GM21423 (cell line): Measurements from ENCODE around the gene RNF130.

Source experiments
- ATAC-seq: cut with Tn5 transposase; IDR thresholded peaks from one replicate; pipeline ENCODE4 v1.9.1; 2021; ENCODE audit warnings: mild to moderate bottlenecking, moderate library complexity; ENCODE audit not compliant: unreplicated experiment

RNF130 gene

DNA sequence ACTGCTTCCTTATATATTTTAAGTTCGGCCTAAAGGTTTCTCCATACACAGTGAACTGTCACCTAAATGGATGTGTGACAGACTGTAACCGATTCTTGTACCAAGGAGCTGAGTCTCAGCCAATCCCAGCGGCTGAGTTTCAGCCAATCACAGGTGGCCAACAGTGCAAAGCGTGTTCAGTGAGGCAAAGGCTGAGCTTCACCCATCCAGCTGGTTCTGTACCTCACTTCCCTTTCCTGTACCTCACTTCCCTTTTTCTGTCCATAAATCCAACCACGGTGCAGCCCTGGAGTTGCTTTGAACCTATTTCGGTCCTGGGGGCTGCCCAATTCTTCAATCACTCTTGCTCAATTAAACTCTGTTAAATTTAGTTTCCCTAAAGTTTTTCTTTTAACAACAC lies 148.1 kb downstream of the RNF130 start:
- no peak for ATAC-seq

- ATAC-seq = no peak
These were observed 151.4 kb downstream of the RNF130 start for GRCh38 chr5:179920175-179920574.

DNA sequence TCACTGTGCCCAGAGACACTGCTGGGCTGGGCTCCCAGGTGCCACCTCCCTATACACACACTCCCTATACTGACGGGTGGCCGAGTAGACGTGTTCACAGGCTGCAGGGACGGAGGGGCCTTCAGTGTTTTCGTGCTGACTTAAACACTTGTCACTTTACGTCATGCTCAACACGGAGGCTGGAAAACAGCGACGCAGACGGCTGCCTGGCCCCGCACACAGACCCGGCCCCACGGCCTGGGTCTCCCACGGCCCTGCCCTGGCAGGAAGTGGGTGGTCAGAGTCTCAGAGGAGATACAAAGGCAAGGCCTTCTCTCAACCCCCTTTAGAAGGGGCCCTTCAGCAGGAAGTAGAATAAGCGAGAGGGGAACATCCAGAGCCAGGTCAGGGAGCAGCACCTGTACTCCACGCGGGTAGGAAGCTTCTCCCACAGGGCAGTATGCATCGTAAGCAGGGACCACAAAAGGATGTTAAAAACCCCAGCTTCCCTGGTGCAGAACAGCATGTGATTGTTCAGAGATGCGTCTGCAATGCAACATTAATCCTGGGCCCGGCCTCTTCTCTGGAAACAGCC lies 152.0 kb downstream of the RNF130 start:
- ATAC-seq = no peak

DNA sequence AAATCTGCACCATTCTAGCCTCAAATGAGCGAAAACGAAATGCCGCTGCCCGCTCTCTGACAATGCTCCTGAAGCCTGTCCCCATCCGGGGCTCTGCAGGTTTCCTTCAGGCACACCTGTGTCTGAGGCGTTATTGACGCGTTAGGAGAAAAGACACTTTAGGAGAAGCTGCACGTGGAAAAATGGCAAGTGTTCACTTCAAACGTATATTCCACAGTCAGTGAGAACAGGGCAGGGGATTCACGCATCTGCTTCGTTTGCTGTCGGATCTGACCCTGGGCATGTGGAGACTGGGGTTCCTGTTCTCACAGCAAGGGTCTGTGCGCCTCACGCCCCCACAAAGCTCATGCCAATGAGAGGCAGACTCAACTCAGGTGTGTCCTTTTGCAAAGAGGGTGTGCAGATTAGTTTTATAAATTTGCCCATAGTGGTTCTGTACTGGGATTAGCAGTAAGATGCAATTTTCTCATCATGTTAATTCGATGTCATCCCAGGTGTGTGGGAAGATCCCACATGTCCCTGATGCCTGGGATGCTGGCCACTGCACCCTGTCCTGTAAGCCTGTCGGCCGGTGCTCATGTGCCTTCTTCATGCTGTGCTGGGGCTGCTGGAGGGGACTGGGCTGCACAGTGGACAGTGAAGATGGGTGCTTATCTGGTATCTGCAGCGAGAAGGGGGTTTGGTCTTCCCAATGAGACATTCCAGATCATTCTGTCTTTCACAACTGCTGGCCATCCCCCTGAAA lies 152.6 kb downstream of the RNF130 start:
- no peak for ATAC-seq

DNA sequence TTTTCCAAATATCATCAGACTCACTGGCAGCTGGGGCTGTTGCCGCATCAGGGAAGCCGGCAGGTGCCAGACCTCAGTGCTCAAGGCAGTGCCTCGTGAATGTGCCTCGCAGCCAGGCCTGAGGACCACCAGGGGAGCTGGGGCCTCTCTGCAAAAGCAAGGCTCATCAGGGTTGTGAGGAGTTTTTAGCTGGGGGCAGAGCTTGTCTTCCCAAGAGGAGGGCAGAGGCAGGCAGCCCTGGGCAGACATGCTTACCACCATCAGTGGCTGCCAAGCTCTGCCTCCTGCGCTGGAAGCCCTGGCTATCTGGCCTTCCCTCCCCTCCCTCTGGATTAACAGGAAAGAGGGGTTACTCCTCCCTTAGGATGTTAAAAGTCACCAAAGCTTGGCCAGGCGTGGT lies 155.0 kb downstream of the RNF130 start:
- no peak for ATAC-seq

- no peak for ATAC-seq
These were observed 156.1 kb downstream of the RNF130 start for GRCh38 chr5:179915406-179915935.

DNA sequence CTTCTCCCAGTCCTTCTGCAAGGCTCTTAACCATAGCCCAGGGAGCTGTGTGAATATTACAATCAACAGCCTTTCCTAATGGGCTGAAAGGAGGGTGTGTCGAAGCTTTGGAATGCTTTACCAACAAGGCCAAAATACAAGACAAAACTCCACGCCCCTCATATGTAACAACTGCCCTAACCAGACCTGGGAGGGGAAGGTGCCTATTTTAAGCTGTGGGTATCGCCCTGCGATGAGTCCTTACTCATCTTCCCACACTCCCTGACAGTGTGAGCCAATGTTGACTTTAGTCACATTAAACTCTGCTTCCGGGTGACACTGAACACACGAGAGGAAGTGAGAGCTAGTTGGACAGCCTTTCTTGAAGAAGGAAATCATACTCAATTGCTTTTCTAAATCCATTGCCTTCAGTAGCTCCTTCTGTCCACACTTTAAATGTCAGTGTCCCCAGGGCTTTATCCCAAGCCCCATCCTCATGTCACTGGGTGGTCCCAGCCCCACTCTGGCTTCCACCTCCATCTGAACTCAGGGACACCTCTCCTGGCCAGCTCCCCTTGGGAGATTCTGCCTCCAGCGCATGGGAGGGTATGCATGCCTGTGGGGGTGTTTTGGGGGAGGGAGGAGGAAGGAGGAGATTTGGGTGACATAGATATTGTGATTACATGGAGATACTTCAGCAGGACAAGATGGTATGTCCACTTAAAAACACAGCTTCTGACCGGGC lies 157.4 kb downstream of the RNF130 start:
- no peak for ATAC-seq

DNA sequence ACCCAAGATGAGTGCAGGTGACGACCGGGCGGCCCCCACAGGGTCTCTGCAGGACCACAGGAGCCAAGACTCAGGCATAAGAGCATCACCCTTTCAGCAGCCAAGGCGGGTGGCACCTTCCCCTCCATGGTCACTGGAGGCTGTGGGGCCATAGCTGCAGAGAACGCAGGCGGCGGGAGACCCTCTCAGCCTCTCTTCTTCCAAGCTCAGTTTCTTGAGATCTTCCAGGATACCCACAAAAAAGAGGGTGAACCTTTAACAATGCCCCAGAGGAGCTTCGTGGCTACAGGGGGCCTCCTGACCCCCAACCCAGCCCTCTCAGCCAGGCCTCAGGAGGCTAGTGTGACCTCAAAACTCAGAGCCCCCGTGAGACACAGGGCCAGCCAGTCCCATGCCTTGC lies 158.1 kb downstream of the RNF130 start:
- ATAC-seq = no peak

GRCh38 chr5:179912951-179913350 lies 158.6 kb downstream of the RNF130 start:
- ATAC-seq = no peak

DNA sequence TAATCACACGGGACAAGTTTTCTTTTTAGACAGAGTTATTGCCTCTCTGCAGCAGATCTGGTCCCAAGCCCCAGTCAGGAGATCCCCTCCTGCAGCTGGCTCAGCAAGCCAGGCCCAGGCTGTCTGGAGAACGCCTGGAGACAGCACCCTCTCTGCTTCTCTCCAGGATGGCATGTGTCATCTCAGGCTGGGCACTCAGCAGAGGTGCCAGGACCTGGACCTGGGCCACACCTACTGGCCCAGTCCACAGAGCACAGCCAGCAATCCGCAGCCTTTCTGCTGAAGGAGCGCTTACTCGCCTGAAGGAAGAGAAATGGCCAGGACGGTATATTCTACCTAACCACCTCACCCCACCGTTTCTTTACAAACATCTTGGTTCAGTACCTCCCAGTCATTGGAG lies 159.2 kb downstream of the RNF130 start:
- ATAC-seq = no peak

DNA sequence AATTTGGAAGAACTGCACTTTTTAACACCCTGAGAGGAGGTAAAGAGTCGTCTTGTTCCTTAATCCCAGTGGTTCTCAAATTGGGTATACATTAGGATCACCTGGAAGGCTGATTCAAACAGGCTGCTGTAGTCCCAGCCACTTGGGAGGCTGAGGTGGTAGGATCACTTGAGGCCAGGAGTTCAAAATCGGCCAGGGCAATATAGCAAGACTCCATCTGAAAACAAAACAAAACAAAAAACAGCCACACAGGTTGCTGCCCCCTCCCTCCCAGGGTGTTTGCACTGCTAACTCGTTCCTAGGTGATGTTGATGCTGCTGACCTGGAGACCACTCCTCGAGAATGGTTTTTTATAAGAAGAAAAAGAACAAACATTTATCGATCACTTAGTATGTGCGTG lies 162.3 kb downstream of the RNF130 start:
- no peak for ATAC-seq

DNA sequence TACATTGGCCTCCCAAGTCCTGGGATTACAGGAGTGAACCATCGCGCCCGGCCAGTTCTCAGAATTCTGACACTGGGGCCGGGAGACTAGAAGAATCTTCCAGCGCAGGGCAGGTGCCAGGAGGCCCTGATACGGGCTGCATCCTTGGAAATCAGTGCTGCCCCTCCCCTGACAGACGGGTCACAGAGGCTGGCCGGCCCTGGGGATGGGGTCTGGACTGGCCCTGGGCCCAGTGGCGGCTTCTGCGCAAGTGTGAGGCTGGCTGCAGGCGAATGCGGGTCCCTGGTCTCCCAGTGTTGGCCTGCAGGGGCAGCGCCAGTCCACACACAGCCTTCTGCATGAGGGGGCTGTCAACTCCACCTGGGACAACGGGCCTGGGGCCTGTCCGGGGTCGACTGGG lies 163.0 kb downstream of the RNF130 start:
- ATAC-seq = no peak

DNA sequence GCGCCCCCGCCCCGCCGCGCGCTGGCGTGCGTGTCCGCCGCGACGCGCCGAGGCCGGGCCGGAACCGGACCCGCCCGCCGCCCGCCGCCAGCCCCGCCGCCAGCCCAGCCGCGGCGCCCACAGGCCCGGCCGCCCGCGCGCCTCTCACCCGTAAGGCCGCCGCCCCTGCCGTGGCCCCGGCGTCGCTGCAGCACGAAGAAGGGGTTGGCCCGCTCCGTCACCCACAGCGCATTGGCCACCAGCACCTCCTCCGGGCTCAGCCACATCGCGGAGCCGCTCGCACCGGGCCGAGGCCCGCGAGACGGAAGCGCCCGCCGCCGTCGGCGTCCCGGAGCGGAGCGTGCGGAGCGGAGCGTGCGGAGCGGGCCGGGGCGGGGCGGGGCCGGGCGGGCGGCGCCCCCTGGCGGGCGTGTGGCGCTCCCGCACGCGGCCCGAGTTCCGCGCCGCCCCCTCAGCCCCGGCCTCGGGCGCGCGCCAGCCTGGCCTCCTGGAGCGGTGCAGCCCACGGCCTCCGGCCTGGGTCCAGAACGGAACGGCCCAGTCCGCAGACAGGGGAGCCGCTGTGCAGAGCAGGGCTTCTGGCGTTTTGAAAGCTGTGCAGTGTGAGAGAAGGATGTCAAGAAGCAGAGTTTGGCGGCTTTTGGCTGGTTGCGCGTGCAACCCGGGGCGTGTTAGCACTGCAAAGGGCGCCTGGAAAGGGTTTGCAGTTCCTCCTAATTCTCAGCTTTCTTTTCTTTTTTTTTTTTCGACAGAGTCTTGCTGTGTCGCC lies 163.8 kb downstream of the RNF130 start, which contains the start of gene TBC1D9B:
Gene TBC1D9B (minus strand): TSS at position 342 of the 769 bp plus-strand sequence. CDS start 76 bp downstream, at position 266.
- peak; percentile 90 for ATAC-seq

DNA sequence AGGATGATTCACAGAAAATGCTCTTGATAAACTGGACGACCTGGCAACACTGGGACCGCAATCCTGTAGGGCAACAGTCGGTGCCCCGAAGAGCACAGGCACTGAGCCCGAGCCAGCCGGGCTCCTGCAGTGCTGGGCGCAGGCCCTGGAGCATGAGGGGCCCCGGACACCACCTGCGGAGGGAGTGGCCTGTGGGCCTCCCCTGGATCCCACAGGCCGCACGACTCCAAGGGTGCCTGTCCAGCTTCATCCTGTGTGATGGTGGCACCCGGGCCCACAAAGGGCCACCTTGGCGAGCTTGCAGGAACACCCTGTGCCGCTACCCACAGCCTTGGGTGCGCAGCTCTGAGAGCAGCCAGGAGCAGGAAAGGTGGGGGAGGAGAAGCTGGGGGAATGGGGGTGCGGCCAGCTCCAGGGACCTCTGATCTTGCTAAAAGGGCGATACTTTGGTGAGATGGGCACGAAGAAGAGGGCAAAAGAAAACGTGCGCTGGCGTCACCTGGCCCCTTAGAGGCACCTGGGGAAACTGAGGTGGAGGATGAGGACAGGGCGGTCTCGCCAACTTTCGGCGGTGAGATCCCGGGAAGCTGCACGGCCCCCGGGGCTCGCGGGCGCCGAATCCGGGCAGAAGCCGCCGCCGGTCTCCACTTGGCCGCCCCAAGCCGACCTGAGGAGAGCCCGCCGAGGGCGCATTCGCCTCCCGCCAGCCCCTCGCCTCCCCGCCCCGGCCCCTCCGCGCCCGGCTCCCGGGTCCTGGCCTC lies 164.6 kb downstream of the RNF130 start:
- peak; percentile 14 for ATAC-seq

DNA sequence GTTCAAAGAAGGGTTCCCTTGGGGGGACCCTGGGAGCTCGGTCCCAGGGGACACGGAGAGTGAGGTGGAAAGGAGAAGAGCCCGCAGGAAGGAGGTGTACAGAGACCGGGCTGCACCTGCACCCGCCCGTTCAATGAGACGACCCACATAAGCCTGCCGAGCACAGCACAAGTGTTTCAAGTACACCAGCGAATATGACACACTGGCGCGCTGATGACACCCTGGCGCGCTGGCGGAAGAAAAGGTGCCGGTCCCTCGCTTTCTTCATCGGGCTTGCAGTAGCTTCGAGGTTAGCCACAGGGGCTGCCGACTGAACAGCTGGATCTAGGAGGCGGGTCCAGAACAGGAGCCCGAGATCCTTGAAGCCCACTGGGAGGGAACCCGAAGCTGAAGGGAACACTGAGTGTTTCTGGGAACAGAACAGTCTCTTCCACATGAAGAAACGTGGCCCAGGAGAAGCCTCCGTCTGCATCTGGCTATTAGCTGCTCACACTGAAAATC lies 165.2 kb downstream of the RNF130 start:
- no peak for ATAC-seq

GRCh38 chr5:179905161-179905560 lies 166.4 kb downstream of the RNF130 start:
- ATAC-seq = no peak
